Measurements from ENCODE around the gene FREM1. TPM values are rescaled to one million over a fixed set of nuclear protein-coding genes. Genes with fewer than 3 reads are reported as not detected.
"Not testable (repeated sequence)": the region's sequence is repeated elsewhere in the genome, so short reads cannot be mapped to it uniquely, and the experiment has no call there.

Gene FREM1
- total RNA-seq, 1 experiment from 2014 or later = 0.50 TPM

GRCh38 chr9:14924230-14925219 lies 14.3 kb upstream of the FREM1 start:
- Histone ChIP-seq H3K4me1 (no peaks in the 10 kb centered on the region), H3K4me3 (ENCODE audit: low read depth, low read length) (no peak overlapping the region), H3K36me3 (ENCODE audit: control insufficient read depth, insufficient read depth, low read length) (no peaks in the 10 kb centered on the region), H3K27me3 (replicated peaks; ENCODE audit: control insufficient read depth, insufficient read depth, low read length) (no peaks in the 10 kb centered on the region), H3K9me3 (no peaks in the 10 kb centered on the region)
- H3K9me3 Mint-ChIP-seq (ENCODE audit: unreplicated experiment) = no peaks in the 10 kb centered on the region
- intact Hi-C loops (cut with micrococcal nuclease; ENCODE audit: unreplicated experiment) = no loop called here
- no peak for TF ChIP-seq CTCF (IDR thresholded peaks at IDR 0.05; ENCODE audit: insufficient read depth in 1 of 2, low read depth in 1 of 2, low read length in 1 of 2, severe bottlenecking in 1 of 2, unreplicated experiment in 1 of 2)
- CTCF ChIA-PET = no interaction called here
- H3K36me3 Mint-ChIP-seq (ENCODE audit: insufficient read depth, unreplicated experiment) = no peaks in the 10 kb centered on the region
- POLR2A ChIA-PET = no interaction called here
- BruUV-seq (replicated peaks) = no TSS peak
- H3K27me3 Mint-ChIP-seq (ENCODE audit: insufficient read depth, unreplicated experiment) = no peaks in the 10 kb centered on the region
- no peak overlapping the region for H3K27ac Mint-ChIP-seq (ENCODE audit: unreplicated experiment)
- DNase-seq = no peak
- no peaks in the 10 kb centered on the region for H3K4me1 Mint-ChIP-seq (ENCODE audit: low read depth, unreplicated experiment)
- H3K4me3 Mint-ChIP-seq (ENCODE audit: unreplicated experiment) = no peak overlapping the region

GRCh38 chr9:14923701-14924100 lies 13.5 kb upstream of the FREM1 start:
- no peak for TF ChIP-seq CTCF (IDR thresholded peaks at IDR 0.05; ENCODE audit: insufficient read depth in 1 of 2, low read depth in 1 of 2, low read length in 1 of 2, severe bottlenecking in 1 of 2, unreplicated experiment in 1 of 2)
- no peaks in the 10 kb centered on the region for H3K4me1 Mint-ChIP-seq (ENCODE audit: low read depth, unreplicated experiment)
- intact Hi-C loops (cut with micrococcal nuclease; ENCODE audit: unreplicated experiment) = no loop called here
- no peaks in the 10 kb centered on the region for H3K9me3 ChIP-seq
- no peaks in the 10 kb centered on the region for H3K36me3 ChIP-seq (ENCODE audit: control insufficient read depth, insufficient read depth, low read length)
- H3K4me3 Mint-ChIP-seq (ENCODE audit: unreplicated experiment) = no peak overlapping the region
- H3K36me3 Mint-ChIP-seq (ENCODE audit: insufficient read depth, unreplicated experiment) = no peaks in the 10 kb centered on the region
- no peaks in the 10 kb centered on the region for H3K9me3 Mint-ChIP-seq (ENCODE audit: unreplicated experiment)
- H3K27ac Mint-ChIP-seq (ENCODE audit: unreplicated experiment) = no peak overlapping the region
- no peak for DNase-seq
- no peak overlapping the region for H3K4me3 ChIP-seq (ENCODE audit: low read depth, low read length)
- no TSS peak for BruUV-seq (replicated peaks)
- no peaks in the 10 kb centered on the region for H3K27me3 ChIP-seq (replicated peaks; ENCODE audit: control insufficient read depth, insufficient read depth, low read length)
- CTCF ChIA-PET = no interaction called here
- no peaks in the 10 kb centered on the region for H3K4me1 ChIP-seq
- POLR2A ChIA-PET = no interaction called here
- H3K27me3 Mint-ChIP-seq (ENCODE audit: insufficient read depth, unreplicated experiment) = no peaks in the 10 kb centered on the region

- H3K27me3 Mint-ChIP-seq (ENCODE audit: insufficient read depth, unreplicated experiment) = not testable (repeated sequence)
These were observed 10.6 kb upstream of the FREM1 start for GRCh38 chr9:14920805-14921204.

More at GRCh38 chr9:14920805-14921204, 10.6 kb upstream of the FREM1 start:
- H3K9me3 ChIP-seq; H3K36me3 ChIP-seq (ENCODE audit: control insufficient read depth, insufficient read depth, low read length); H3K4me1 Mint-ChIP-seq (ENCODE audit: low read depth, unreplicated experiment); CTCF ChIA-PET; DNase-seq; H3K27ac Mint-ChIP-seq (ENCODE audit: unreplicated experiment); H3K4me1 ChIP-seq; H3K4me3 ChIP-seq (ENCODE audit: low read depth, low read length); H3K4me3 Mint-ChIP-seq (ENCODE audit: unreplicated experiment); intact Hi-C loops (cut with micrococcal nuclease; ENCODE audit: unreplicated experiment); H3K9me3 Mint-ChIP-seq (ENCODE audit: unreplicated experiment); H3K27me3 ChIP-seq (replicated peaks; ENCODE audit: control insufficient read depth, insufficient read depth, low read length); BruUV-seq (replicated peaks); H3K36me3 Mint-ChIP-seq (ENCODE audit: insufficient read depth, unreplicated experiment); POLR2A ChIA-PET: not testable (repeated sequence)

Measured in Caco-2 (cell line).